Peyer's patch (tissue), 4 donors: Measurements from ENCODE around the gene NPS.

ENCODE experiments used
- CTCF ChIP-seq, 6 experiments: fragments of 450-650 bp in 4 of 6; fragments of 200-600 bp in 2 of 6; sonication (generic) in 1 of 6; IDR thresholded peaks; one replicate each; pipeline ENCODE4 v1.5.1; 2017 to 2019; ENCODE audit warnings: antibody characterized with exemption in 6 of 6, mild to moderate bottlenecking in 3 of 6, moderate library complexity in 1 of 6
- POLR2A ChIP-seq, 2 donors: fragments of 450-650 bp; IDR thresholded peaks; one replicate each; pipeline ENCODE4 v1.5.1; 2017; ENCODE audit warnings: antibody characterized with exemption in 2 of 2, mild to moderate bottlenecking in 2 of 2, moderate library complexity in 2 of 2

- no peak for TF ChIP-seq CTCF (IDR thresholded peaks at IDR 0.05)
- no peak for TF ChIP-seq POLR2A (IDR thresholded peaks at IDR 0.05)
These were observed 13.2 kb upstream of the NPS start for GRCh38 chr10:127535802-127536515.
